MM.1S (cell line): ENCODE measurements around the gene ATAD1.

ENCODE experiments used
- EZH2 ChIP-seq: fragments of 300-600 bp; sonication (generic); optimal IDR thresholded peaks from 2 replicates; pipeline ENCODE3; 2017; ENCODE audit warnings: low read depth, mild to moderate bottlenecking, antibody characterized with exemption, low read length, mixed read lengths
- EZH2phosphoT487 ChIP-seq: fragments of 300-600 bp; sonication (generic); IDR thresholded peaks from 2 replicates; pipeline ENCODE4 v1.6.1; 2018; ENCODE audit warnings: antibody characterized with exemption, low read length
- TF ChIP-seq, protein P1 (sequence below): fragments of 300-600 bp; sonication (generic); IDR thresholded peaks from 2 replicates; pipeline ENCODE4 v1.5.1; 2016; ENCODE audit warnings: antibody characterized with exemption, low read length, mixed read lengths

DNA sequence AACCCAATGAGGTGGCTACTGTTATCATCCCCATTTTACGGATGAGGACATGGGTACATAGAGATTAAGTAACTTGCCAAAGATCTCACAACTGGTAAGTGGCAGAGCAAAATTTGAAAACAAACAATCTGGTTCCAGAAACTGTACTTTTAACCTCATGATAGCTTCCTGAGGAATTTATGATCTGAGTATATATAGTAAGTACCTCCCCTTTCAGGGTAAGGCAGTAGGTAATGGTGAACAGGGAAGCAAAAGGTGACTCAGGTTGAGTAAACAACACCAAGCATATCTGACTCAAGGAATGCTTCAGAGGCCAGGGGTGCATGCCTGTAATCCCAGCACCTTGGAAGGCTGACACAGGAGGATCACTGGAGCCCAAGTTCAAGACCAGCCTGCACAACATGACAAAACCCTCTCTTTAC lies 24.2 kb upstream of the ATAD1 start:
- TF ChIP-seq, protein P1, sequence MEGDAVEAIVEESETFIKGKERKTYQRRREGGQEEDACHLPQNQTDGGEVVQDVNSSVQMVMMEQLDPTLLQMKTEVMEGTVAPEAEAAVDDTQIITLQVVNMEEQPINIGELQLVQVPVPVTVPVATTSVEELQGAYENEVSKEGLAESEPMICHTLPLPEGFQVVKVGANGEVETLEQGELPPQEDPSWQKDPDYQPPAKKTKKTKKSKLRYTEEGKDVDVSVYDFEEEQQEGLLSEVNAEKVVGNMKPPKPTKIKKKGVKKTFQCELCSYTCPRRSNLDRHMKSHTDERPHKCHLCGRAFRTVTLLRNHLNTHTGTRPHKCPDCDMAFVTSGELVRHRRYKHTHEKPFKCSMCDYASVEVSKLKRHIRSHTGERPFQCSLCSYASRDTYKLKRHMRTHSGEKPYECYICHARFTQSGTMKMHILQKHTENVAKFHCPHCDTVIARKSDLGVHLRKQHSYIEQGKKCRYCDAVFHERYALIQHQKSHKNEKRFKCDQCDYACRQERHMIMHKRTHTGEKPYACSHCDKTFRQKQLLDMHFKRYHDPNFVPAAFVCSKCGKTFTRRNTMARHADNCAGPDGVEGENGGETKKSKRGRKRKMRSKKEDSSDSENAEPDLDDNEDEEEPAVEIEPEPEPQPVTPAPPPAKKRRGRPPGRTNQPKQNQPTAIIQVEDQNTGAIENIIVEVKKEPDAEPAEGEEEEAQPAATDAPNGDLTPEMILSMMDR = no peak
- no peak for TF ChIP-seq EZH2phosphoT487
- TF ChIP-seq EZH2 = no peak
